HG03025 (cell line): Measurements from ENCODE around the gene C1orf232.

Source experiments
- ATAC-seq: cut with Tn5 transposase; IDR thresholded peaks from one replicate; pipeline ENCODE4 v1.9.1; 2021; ENCODE audit warnings: mild to moderate bottlenecking, moderate library complexity; ENCODE audit not compliant: unreplicated experiment, low FRiP score

C1orf232 gene

DNA sequence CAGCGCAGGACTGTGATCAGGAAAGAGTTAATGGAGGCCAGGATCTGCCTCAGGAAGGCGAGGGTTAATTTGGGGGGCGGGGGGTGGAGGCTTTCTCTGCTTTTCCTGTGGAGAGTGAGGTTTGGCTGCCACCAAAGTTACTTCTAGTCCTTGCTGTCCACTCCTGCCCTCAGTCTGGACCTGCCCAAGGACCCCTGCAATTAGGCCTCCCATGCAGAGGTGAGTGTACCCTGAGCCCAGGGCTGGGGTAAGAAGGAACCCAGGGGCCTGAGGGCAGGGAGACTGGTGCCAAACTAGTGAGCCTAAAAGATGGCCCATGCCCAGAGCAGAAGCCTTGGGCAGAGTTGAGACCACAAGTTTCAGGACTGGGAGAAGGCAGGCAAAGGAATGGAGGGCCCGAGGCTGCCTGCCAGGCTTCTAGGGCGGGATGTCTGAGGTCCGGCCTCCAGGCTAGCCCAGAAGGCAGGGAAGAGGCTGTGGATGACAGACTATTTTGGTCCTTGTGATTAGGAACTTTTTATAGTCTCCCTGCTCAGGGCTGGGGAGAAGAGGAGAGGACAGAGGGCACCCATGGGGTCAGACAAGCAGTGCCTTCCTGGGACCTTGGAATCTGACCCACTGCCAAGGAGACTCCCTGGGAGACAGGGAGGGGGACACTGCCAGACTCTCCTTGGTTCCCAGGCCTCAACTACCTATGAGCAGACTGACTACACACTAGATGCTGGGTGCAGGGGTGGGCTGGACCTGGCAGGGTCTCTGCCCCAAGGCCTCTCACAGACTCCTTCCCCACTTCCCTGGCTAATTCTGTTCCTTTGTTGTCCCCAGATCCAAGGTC lies 9.6 kb downstream of the C1orf232 start, which contains the start of gene FAM110D:
FAM110D (plus strand) TSS at position 172 of the 835 bp plus-strand sequence. CDS start 2,213 bp downstream, outside the sequence.
- ATAC-seq, result no peak

DNA sequence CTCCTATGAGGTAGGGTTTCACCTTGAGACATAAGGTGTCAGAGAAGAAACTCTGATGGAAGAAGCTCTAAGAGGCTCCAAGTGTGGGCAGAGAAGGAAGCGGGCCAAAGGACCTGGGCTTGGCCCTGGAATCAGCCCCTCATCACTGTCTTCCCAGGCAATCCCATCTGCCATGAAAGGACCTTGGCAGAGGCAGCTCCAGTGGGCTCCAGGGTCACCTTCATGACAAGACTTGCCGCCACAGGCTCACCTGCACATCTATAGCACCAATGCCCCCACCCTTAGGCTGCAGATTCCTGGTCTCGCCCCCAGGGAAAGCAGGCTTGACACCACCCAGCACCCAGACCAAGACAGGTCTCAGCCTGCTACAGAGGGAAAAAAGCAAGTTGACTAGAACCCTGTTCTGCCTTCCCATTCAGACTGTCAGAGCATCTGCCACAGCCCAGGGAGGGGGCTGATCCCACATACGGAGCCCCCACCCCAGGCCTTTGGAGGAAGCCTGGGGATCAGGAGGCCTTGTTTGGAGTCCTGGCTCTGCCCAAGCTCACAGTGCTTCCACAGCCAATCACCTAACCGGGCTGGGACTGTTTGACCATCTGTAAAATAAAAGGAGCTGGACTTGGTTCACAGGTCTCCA lies 10.4 kb downstream of the C1orf232 start:
- no peak for ATAC-seq

DNA sequence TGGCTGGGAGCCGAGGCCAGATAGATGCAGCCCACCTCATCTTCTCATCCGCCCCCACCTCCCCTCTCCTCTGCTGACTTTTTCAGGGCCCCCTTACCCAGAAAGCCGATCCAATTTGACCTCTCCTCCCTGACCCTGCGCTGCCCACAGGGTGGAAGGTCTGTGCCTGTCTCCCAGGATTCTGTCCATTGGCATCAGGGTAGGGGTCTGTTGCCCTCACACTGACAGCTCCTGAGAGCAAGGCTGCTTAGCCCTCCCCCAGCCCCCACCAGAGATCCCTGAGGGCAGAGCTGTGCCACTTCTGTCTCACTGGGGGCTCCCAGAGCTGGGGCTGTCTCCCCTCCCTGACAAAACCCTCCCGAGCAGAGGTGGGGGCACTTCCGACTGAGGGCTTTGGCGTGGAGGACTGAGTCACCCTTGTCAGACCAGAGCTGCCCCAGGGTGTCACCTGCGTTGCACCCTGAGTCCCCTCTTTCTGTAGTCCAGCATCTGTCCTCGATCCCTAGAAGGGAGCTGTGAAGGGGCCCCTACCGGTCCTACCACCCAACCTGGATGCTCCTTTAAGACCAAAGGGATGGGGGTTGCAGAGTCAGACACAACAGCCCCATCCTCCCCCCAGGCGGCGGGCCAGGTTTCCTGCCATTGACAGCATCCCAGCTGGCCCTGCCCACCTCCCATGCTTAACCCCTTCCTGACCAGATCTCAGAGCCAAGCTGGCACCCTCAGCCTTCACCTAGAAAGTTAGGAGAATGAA lies 12.3 kb downstream of the C1orf232 start:
- no peak for ATAC-seq

DNA sequence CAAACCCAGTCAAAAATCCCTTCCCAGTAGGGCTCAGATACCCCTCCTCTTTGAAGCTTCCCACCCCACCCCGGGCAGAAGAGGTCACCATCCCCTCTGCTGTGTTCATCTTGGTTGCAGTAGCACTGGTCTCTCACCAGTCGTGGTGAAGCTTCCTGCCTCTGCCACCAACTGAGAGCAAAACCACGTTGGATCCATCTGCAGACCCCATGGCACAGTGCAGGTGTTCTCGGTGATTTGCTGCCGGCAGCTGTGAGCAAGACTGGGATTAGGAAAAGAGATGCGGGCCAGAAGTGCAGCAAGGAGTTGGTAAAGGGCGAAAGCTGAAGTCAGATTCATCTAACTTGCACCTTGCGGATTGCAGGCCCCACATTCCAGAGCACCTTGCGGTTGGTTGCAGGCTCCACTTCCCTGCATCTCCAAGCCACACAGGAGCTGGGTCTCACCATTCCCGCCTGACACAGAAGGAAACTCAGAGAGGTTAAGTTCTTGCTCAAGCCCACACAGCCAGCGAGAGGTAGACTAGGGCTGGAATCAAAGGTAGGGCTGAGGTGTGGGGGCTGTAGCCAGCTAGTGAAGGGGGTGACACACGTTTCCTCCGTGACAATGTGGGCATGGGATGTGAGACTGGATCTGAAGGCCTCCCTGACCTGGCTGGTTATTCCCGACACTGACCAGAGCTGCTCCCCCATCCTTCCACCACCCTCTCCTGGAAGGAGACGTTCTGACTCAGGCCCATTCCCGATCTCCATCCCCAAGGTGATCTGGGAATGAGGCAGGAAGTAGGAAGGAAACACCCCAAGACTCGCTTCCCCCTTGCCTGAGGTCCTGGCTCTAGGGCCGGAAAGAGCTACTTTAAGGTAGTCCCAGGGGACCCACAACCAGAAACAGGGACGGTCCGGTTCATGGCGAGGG lies 13.1 kb downstream of the C1orf232 start:
- no peak for ATAC-seq

DNA sequence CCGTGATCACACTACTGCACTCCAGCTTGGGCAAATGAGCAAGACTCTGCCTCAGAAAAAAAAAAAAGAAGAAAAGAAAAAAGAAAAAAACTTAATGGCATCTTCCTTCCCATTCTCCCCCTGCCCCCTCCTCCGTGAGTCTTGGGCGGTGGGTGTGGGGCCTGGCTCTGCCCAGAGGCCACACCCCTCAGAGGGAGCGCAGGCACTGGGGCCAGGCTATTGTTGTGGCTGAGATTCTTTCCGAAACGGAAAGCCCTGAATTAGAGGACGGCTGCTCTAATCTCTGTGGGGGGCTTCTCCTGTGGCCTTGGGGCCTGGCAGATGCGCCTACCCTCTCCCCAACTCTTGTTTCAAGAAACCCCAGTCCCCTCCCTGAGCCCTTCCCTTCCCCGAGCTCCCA lies 14.0 kb downstream of the C1orf232 start:
- ATAC-seq, result no peak

DNA sequence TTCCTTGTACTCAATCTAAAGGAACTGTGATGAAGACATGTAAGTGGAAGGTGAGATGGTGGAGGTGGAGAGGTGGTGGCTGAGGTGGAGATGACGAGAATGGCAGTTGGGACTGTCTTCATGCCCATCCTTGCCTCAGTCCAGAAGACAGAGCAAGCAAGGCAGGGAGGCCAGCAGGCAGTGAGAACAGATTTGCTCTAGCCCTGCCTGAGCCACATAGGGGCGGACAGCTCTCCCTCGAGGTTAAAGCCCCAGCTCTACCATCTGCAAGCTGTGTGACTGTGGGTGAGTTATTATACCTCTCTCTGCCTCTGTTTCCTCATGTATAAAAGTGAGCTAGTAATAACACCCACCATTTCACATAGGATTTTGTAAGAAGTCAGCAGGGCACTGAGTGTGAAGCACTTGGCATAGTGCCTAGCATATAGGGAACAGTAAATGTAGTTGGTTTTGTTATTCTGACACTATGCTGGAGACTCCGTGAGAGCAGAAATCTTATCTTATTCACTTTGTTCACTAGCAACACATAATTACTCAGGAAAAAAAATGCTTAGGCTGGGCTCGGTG lies 14.7 kb downstream of the C1orf232 start:
- no peak for ATAC-seq

DNA sequence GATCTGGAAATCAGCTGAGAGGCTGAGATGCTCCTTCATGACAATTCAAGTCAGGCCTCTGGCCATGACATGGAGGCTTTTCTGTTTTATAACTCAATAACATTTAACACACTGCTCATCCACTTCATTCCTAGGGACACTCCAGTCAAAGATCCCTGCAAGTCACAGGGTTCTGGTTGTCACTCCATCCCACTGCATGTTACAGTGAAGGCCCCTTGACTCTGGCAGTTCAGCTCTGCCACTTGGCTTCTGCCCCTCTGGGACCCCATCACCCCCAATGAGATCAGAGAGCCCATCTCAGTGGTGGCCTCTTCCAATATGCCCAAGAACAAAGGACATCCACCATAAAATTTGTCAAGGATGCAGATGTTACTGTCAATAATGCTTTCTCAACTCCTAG lies 19.9 kb downstream of the C1orf232 start:
- no peak for ATAC-seq

DNA sequence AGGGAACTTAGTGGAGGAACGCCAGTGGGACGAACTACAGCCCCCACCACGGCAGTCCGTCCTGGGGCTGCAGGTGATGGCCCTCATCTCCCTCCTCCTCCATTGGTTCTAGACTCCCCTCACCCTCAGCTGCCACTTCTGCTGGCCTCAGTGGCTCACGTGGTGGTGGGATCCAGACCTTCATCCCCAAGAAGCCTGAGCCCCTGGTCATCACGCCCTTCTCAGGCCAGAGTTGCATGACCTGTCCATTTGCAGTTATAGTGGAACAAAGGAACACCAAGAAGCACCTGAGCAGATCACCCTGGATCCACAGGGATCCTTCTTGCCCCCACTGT lies 22.8 kb downstream of the C1orf232 start:
- ATAC-seq, result no peak

DNA sequence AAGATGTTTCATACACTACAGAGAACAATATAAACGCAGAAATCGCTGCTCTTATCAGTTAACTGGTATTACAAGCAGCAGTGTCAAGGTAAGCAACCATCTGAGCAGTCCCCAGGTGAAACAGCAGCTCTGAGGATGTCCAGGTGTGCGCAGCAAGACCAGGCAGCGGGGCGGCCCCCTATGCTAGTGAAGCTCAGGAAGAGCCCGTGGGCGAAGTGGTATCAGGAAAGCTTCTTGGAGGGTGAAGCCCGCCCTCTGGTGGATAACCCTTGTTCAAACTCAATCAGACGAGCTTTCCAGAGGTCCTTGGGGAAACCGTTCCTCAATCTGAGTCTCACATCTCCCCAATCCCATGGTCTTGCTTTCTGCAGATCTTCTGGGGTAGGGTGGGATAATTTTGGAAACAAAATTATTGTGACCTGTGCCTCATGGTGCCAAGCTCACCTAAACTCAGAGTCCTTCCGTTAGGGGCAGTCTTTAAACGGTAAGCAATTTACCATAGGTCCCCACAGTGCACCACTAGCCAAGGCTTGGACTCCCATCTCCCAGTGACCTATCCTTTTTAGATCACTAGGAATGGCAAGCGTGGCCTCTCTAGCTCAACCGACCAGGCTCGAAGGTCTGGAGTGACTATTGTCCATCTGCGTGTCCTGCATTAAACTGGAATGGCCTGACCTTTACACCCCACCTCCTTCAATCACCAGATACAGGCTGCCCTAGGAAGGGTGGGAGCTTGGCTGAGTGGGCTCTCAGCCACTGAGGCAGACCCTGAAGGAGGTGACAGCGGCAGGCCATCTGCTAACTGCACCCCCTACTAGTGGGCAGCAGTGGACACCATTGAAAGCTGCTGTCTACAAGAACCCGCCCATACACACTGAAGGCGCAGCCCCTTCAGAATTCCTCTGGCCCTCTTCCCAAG lies 23.5 kb downstream of the C1orf232 start:
- no peak for ATAC-seq

DNA sequence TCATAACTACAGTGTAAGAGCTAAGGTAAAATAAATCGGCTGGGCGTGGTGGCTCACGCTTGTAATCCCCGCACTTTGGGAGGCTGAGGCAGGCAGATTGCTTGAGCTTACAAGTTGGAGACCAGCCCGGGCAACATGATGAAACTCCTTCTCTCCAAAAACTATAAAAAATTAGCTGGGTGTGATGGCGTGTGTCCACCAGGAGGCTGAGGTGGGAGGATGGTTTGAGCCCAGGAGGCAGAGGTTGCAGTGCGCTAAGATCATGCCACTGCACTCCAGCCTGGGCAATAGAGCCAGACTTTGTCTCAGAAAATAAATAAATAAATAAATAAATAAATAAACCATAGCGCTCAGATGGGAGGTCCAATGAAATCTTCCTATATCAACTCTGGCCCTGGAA lies 26.6 kb downstream of the C1orf232 start:
- no peak for ATAC-seq

DNA sequence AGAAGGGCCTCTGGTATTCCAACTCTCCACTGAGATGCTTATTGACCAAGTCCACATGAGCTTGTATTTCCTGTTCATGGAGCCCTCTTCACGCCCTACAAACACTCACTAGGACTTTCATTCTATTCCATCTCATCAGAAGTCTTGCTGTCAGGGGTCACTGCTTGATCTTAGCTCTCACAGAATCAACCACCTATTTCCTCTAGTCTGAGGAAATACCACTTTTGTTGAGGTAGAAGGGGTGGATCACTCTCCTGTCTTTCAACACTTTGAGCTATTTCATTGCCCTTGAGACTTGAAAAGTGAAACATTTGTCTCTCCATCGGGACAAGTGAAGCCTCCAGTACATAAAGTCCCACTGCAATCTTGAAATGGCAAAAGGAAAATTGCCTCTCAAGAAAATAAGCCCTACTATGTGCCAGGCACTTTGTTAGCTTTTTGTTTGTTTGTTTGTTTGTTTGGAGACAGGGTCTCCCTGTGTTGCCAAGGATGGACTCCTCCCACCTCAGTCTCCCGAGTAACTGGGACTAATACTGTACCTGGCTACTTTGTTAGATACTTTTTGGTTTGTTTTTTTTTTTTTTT lies 29.7 kb downstream of the C1orf232 start:
- ATAC-seq, result no peak

DNA sequence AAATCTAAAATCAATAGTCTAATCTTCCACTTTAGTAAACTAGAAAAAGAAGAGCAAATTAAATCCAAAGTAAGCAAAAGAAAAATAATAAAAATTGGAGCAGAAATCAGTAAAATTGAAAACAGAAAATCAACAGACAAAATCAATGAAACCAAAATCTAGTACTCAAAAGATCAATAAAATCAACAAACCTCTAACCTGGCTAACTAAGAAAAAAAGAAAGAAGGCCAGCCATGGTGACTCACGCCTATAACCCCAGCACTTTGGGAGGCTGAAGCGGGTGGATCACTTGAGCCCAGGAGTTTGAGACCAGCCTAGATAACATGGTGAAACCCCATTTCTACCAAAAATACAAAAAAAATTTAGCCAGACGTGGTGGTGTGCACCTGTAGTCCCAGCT lies 34.3 kb downstream of the C1orf232 start:
- ATAC-seq, result no peak

DNA sequence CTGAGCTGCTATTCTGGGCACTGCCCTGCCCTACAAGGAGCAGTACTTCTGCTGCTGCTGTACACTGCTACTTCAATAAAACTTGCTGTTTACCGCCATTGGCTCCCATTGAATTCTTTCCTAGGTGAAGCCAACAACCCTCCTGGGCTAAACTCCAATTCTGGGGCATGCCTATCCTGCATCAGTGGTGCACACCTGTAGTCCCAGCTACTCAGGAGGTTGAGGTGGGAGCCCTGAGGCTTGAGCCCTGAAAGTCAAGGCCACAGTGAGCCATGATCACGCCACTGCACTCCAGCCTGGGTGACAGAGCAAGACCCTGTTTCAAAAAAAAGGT lies 36.0 kb downstream of the C1orf232 start:
- no peak for ATAC-seq

DNA sequence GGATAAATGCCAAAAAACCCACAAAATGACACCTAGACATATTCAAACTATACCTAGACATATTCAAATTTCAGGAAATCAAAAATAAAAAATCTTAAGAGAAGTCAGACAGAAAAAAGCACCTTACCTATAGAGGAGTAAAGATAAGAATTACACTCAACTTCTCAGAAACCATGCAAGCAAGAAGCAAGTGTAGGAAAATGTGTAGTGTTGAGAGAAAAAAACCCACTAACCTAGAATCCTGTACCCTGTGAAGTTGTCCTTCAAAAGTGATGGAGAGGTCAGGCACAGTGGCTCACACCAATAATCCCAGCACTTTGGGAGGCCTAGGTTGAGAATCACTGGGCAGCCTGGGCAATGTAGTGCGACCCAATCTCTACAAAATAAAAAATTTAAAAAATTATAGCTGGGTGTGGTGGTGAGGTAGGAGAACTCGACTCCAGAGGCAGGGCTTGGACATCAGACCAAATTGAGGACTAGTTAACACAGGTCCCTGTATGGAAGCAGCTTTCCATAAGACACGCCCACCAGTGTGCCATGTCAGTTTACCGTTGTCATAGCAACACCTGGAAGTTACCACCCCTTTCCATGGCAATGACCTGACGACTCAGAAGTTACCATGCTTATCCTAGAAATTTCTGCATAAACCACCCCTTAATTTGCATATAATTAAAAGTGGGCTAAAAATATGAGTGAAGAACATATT lies 36.5 kb downstream of the C1orf232 start:
- ATAC-seq, result no peak

DNA sequence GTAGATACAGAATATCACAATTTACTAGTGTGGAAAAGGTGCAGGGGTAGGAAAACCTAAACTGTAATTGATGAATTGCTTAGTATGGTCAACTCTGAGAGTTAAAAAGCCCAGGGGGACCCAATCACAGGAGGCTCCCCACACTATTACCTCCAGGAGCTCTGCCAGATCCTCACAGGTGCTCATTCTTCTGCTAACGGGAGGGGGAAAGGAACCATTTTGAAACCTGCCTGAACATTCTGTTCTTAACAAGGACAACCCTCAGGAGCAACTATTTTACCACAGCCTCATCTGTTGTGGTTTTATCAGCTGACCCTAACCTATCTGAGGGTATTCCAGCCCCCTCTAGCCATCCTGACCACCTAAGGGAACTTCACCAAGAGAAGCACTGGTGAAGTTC lies 38.1 kb downstream of the C1orf232 start:
- ATAC-seq, result no peak

DNA sequence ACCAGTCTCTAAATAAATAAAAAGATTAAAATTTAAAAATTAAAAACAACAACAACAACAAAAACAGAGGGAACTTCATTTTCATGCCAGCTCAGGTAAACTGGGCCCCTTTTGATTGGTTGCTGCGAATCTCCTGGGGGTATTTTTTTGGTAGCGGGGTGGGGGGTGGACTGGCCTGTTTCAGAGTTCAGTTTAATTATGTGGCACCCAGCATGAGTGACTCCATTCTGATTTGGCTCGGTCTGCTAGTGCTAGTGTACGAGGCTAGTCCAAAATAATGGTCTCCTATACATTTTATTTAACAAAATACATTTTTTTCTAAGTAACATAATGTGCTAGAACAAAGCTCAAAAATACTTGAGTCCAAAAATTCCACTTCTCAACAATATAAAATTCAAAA lies 39.0 kb downstream of the C1orf232 start:
- ATAC-seq, result no peak

DNA sequence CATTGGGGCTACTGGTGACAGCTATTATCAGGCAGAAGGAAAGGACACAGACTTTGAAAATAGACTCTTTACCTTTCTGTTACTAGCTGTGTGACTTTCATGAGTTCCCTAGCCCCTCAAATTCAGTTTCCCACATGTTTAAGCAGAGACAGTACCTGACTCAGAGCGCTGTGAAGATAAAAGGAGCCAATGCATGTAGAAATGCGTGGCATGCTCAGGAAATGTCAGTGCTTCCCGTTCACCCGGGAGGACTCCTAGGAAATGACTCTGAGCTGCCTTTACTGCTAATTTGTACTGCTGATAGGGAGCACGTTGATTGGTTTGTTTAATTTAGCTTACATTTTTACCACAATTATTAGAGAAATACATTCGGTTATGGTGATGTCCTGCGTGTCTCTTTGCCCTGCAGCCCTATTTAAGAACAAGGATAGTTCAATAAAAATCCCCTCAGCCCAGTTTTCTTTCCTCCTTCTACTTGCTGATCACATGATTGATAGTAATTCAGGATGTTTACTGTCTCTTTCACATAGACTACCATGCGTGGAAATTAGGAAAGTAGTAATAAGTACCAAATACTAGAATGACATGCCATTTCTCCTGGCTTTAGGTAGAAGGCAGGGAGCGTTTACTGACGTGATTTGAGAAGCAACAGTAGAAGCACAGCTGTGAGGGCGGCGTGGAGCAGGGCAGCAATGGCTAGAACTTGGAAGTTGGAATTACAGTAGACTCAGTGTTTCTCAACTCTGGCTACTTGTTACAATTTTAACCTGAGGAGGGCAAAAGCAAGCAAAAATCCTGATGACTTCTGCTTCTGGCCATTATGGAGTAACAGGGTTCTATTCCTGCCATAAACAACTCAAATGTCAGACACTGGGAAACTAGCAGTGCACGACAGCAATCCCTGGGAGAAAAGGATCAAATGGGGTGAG lies 41.3 kb downstream of the C1orf232 start:
- no peak for ATAC-seq
